Measurements from ENCODE around the gene ALG8. TPM values are rescaled to one million over a fixed set of nuclear protein-coding genes. Genes with fewer than 3 reads are reported as not detected.

The ALG8 gene
- total and polyA plus RNA-seq, 2 of the 8 experiments (the other 6 are each of a cell fraction or from before 2014, with no cell fraction given) = 66.7 to 84.3 TPM

- no peaks in the 10 kb centered on the region for H3K23me2 ChIP-seq (ENCODE audit: low read depth, low read length)
- no peak overlapping the region for H3K14ac ChIP-seq (ENCODE audit: insufficient read length)
- no peak overlapping the region for H3K4me3 ChIP-seq (ENCODE audit: extremely low read depth in 1 of 4, insufficient read depth in 2 of 4, low read depth in 3 of 4, low read length in 4 of 4)
- H3K4ac ChIP-seq (replicated peaks; ENCODE audit: insufficient read length, low read depth, low read length) = no peak overlapping the region
- no peak overlapping the region for H3K4me2 ChIP-seq (ENCODE audit: insufficient read depth in 1 of 2, low read depth in 2 of 2, low read length in 2 of 2)
- WGBS, 2 experiments (ENCODE audit: extremely low coverage in 1 of 2, insufficient coverage in 1 of 2, insufficient read length in 1 of 2, insufficient replicate concordance in 2 of 2, low coverage in 1 of 2, low lambda C conversion rate in 2 of 2, missing lambda C conversion rate in 1 of 2) = 100% methylated on average over 2 of the region's 2 CpGs; no CpG with 5 or more reads in 1 of the 2 experiments
- DNase-seq (ENCODE audit: low read depth in 1 of 2, low spot score in 2 of 2) (no peak), FAIRE-seq (no peak)
- H2BK20ac ChIP-seq (ENCODE audit: low read length) = no peak overlapping the region
- H3K9me3 ChIP-seq (ENCODE audit: insufficient read depth in 2 of 2, low read depth in 1 of 2, low read length in 1 of 2) = no peaks in the 10 kb centered on the region
- no peak overlapping the region for H4K91ac ChIP-seq (replicated peaks; ENCODE audit: insufficient read length, low read length)
- no peaks in the 10 kb centered on the region for H4K20me1 ChIP-seq (replicated peaks in 1 of 2; ENCODE audit: control insufficient read depth in 1 of 2, insufficient read depth in 2 of 2, low read length in 2 of 2)
- H2BK5ac ChIP-seq (ENCODE audit: low read depth, low read length) = no peak overlapping the region
- ChIA-PET POLR2A (ENCODE audit: partially characterized antibody) (interaction anchor here (1.0 to 1.2 kb wide), 3 partner anchors 7 to 30 kb away, joined by 3 read pairs; partner anchors contain the start of gene ALG8), CTCF (ENCODE audit: partially characterized antibody) (interaction anchor here (0.7 to 1.2 kb wide), 3 partner anchors 11 to 67 kb away, joined by 3 to 4 read pairs (median 3); no protein-coding TSS in a partner anchor)
- no peaks in the 10 kb centered on the region for H3K79me1 ChIP-seq (ENCODE audit: low read depth, low read length)
- H2AK5ac ChIP-seq (ENCODE audit: low read depth, low read length) = no peak overlapping the region
- H3K56ac ChIP-seq (replicated peaks; ENCODE audit: insufficient read length, low read depth, low read length) = no peak overlapping the region
- H2BK12ac ChIP-seq (ENCODE audit: low read depth, low read length) = no peak overlapping the region
- no peak overlapping the region for H2BK120ac ChIP-seq (replicated peaks; ENCODE audit: low read depth, low read length)
- H3K36me3 ChIP-seq (ENCODE audit: control insufficient read depth in 2 of 4, insufficient read depth in 4 of 4, low read length in 3 of 4) = no peaks in the 10 kb centered on the region
- H3K18ac ChIP-seq (ENCODE audit: extremely low read depth, low read length) = no peak overlapping the region
- no peak overlapping the region for H2BK15ac ChIP-seq (ENCODE audit: low read length)
- H3K9ac ChIP-seq (replicated peaks in 1 of 4; ENCODE audit: extremely low read depth in 1 of 4, low read depth in 3 of 4, low read length in 3 of 4) = no peak overlapping the region
- H3K4me1 ChIP-seq (replicated peaks in 1 of 4; ENCODE audit: control insufficient read depth in 3 of 4, insufficient read depth in 4 of 4, low read length in 3 of 4) = no peaks in the 10 kb centered on the region
- H4K5ac ChIP-seq (ENCODE audit: insufficient read length, low read depth, low read length) = no peak overlapping the region
- TF ChIP-seq RXRA (IDR thresholded peaks at IDR 0.05; ENCODE audit: insufficient read depth, low read depth, low read length) = no peak
- no peak for TF ChIP-seq FOSL1 (IDR thresholded peaks at IDR 0.05; ENCODE audit: insufficient read depth, low read depth, low read length)
- no peak for TF ChIP-seq RNF2 (IDR thresholded peaks at IDR 0.05; ENCODE audit: borderline replicate concordance, low read depth, low read length, missing control alignments, poor library complexity, severe bottlenecking)
- H3K79me2 ChIP-seq (ENCODE audit: control insufficient read depth in 1 of 2, insufficient read depth in 2 of 2, low read length in 2 of 2) = no peaks in the 10 kb centered on the region
- no peak overlapping the region for H2AFZ ChIP-seq (ENCODE audit: low read length)
- H3K27me3 ChIP-seq (replicated peaks in 1 of 4; ENCODE audit: control insufficient read depth in 3 of 4, extremely low read depth in 1 of 4, insufficient read depth in 3 of 4, low read length in 3 of 4) = no peaks in the 10 kb centered on the region
- H3K27ac ChIP-seq (ENCODE audit: low read depth, low read length) = no peak overlapping the region
- H4K8ac ChIP-seq (ENCODE audit: extremely low read depth, insufficient read depth, low read length) = no peak overlapping the region
- H3K23ac ChIP-seq (ENCODE audit: insufficient read length) = no peak overlapping the region
These were observed 21.9 kb upstream of the ALG8 start for GRCh38 chr11:78161346-78161745.
